GM12878 (cell line): ENCODE measurements around the gene ANAPC2. TPM values are rescaled to one million over a fixed set of nuclear protein-coding genes. Genes with fewer than 3 reads are reported as not detected.

Experiments used
- ATAC-seq: fragments of 200-7000 bp; cut with Tn5 transposase; 3 replicates; pipeline ENCODE4 v1.9.1; 2020; ENCODE audit warnings: mild to moderate bottlenecking, moderate library complexity
- BruUV-seq: library from RNA; stranded (reverse); fragments of 400-500 nt; replicated peaks from 2 replicates; lab custom pipeline; 2021; lab: Mats Ljungman, UMichigan
- CTCF ChIA-PET: fragments of 300-600 bp; sonication (Branson Sonifier 250); formaldehyde crosslinking; extraction: SDS; loops from one replicate; lab custom pipeline; 2021; ENCODE audit warnings: inconsistent platforms; lab: Yijun Ruan, JAX
- POLR2A ChIA-PET: fragments of 350-600 bp; formaldehyde crosslinking; extraction: SDS; loops from one replicate; lab custom pipeline; 2021; ENCODE audit warnings: inconsistent platforms; lab: Charles Lee
- RAD21 ChIA-PET: fragments of 300-600 bp; sonication (Branson Sonifier 250); formaldehyde crosslinking; loops from one replicate; lab custom pipeline; 2023; ENCODE audit warnings: antibody characterized with exemption; ENCODE audit not compliant: unreplicated experiment; lab: Charles Lee
- SMC1A ChIA-PET: fragments of 300-600 bp; sonication (Branson Sonifier 250); formaldehyde crosslinking; loops from one replicate; lab custom pipeline; 2023; ENCODE audit not compliant: unreplicated experiment, uncharacterized antibody; lab: Charles Lee
- DNase-seq: peaks from one replicate; pipeline ENCODE4 v3.0.0-alpha.2; 2011; ENCODE audit warnings: low read depth, low spot score
- FAIRE-seq: peaks from 3 replicates; lab custom pipeline; 2011; peaks lifted over from hg19 to GRCh38; lab: Jason Lieb, UNC
- H2AFZ ChIP-seq: 2 replicates; pipeline ENCODE4 v1.6.0; 2011; ENCODE audit warnings: low read depth, low read length, control low read depth; ENCODE audit not compliant: control insufficient read depth
- H3K27ac ChIP-seq: 2 replicates; pipeline ENCODE4 v1.5.1; 2011; ENCODE audit warnings: control low read depth; ENCODE audit not compliant: control insufficient read depth, insufficient read depth
- H3K27me3 ChIP-seq, 2 experiments: replicated peaks in 1 of 2; 2 replicates each; pipeline versions ENCODE4 v1.6.0 to v1.6.1; 2011; ENCODE audit warnings: low read length in 1 of 2; ENCODE audit not compliant: control insufficient read depth in 2 of 2, insufficient read depth in 2 of 2
- H3K36me3 ChIP-seq, 2 experiments: 2 replicates each; pipeline ENCODE4 v1.5.1; 2011; ENCODE audit warnings: low read length in 1 of 2; ENCODE audit not compliant: control insufficient read depth in 2 of 2, insufficient read depth in 2 of 2
- H3K4me1 ChIP-seq: 2 replicates; pipeline ENCODE4 v1.6.1; 2011; ENCODE audit warnings: mild to moderate bottlenecking, low read length, moderate library complexity, mixed read lengths; ENCODE audit not compliant: control insufficient read depth, insufficient read depth
- H3K4me2 ChIP-seq: 2 replicates; pipeline ENCODE4 v1.6.0; 2011; ENCODE audit warnings: control low read depth; ENCODE audit not compliant: control insufficient read depth, insufficient read depth
- H3K4me3 ChIP-seq: fragments of 200-600 bp; sonication (generic); 2 replicates; pipeline ENCODE4 v1.5.1; 2016
- H3K79me2 ChIP-seq: 2 replicates; pipeline ENCODE4 v1.6.0; 2011; ENCODE audit warnings: low read length; ENCODE audit not compliant: control insufficient read depth, insufficient read depth
- H3K9ac ChIP-seq: 2 replicates; pipeline ENCODE4 v1.8.0; 2011; ENCODE audit warnings: low read length, control low read depth, mixed read lengths; ENCODE audit not compliant: control insufficient read depth, insufficient read depth
- H3K9me3 ChIP-seq: replicated peaks from 3 replicates; pipeline ENCODE4 v1.5.1; 2011; ENCODE audit warnings: mild to moderate bottlenecking, low read length; ENCODE audit not compliant: control insufficient read depth, insufficient read depth
- H4K20me1 ChIP-seq: 2 replicates; pipeline ENCODE4 v1.6.0; 2011; ENCODE audit not compliant: control insufficient read depth, insufficient read depth
- KLF5 ChIP-seq: fragments of 450-650 bp; IDR thresholded peaks from 2 replicates; pipeline ENCODE4 v1.6.1; 2014; ENCODE audit warnings: mild to moderate bottlenecking; ENCODE audit not compliant: partially characterized antibody
- POLR2A ChIP-seq: IDR thresholded peaks from 2 replicates; pipeline ENCODE4 v1.6.1; 2011; ENCODE audit warnings: low read depth, mild to moderate bottlenecking, low read length
- RUNX3 ChIP-seq: IDR thresholded peaks from 2 replicates; pipeline ENCODE4 v1.6.1; 2012; ENCODE audit warnings: low read length, inconsistent platforms
- WGBS: methylation state at CpG from one replicate; pipeline ENCODE4 v1.1.6; 2016; ENCODE audit warnings: low lambda C conversion rate; ENCODE audit not compliant: insufficient replicate concordance, insufficient coverage; ENCODE audit errors: missing lambda C conversion rate; 5-methylcytosine and 5-hydroxymethylcytosine counted together
- in situ Hi-C: fragments of 300-500 bp; cut with MboI; formaldehyde crosslinking; loops from 9 replicates; pipeline ENCODE4 v1.14.3; 2018; ENCODE audit warnings: mixed read lengths
- intact Hi-C: fragments of 100-400 bp; cut with micrococcal nuclease; formaldehyde crosslinking; loops from one replicate; pipeline ENCODE4 v1.14.2; 2022; ENCODE audit not compliant: unreplicated experiment
- polyA plus RNA-seq, 11 experiments: library from polyadenylated mRNA; depleted of rRNA in 4 of 11; unstranded in 6 of 11; stranded (reverse) in 5 of 11; fragments of >200 nt; fragmentation: Nextera tagmentation in 4 of 11; fragmentation: Illumina TruSeq in 1 of 11; extraction: Ambion mirVana in 4 of 11; extraction: Trizol in 1 of 11; gene quantifications; 1 replicate in 1 of 11; 2 replicates in 10 of 11; pipeline versions ENCODE4 v1.2.1 to v1.2.3, GENCODE V29; 2011 to 2016; ENCODE audit warnings: inconsistent platforms in 2 of 11, missing spikeins in 2 of 11, low read depth in 1 of 11
- total RNA-seq, 4 experiments: library from RNA; depleted of rRNA in 3 of 4; stranded (reverse); fragments of >200 nt in 3 of 4; fragmentation: Illumina TruSeq in 1 of 4; extraction: Trizol in 1 of 4; gene quantifications; 2 replicates each; pipeline versions ENCODE4 v1.2.1 to v1.2.3, GENCODE V29; 2013 to 2021

Gene ANAPC2
- total and polyA plus RNA-seq, 10 of the 15 experiments (the other 5 are each of a cell fraction or from before 2014, with no cell fraction given) = 0.03 to 65.2 (median 20.5) TPM

GRCh38 chr9:137191691-137192447 is 3.5 kb upstream of the ANAPC2 start:
- 82% methylated on average over 22 of the region's 22 CpGs for WGBS
- intact Hi-C loops = no loop called here
- H3K4me1 ChIP-seq = peaks cover 16% of the 10 kb centered on the region
- no peak overlapping the region for H3K4me2 ChIP-seq
- peaks cover 0 to 7% of the 10 kb centered on the region in 2 experiments; a peak in 3 of 4 replicates for H3K36me3 ChIP-seq
- H3K27me3 ChIP-seq = no peaks in the 10 kb centered on the region
- H3K9ac ChIP-seq = no peak overlapping the region
- ATAC-seq = no peak
- peaks cover 29% of the 10 kb centered on the region for H3K79me2 ChIP-seq
- POLR2A ChIA-PET = interaction anchor here (0.6 to 2.8 kb wide), 4 partner anchors 32 to 70 kb away, joined by 3 to 10 read pairs (median 4); partner anchors contain the start of gene CYSRT1
- H3K9me3 ChIP-seq = no peaks in the 10 kb centered on the region
- in situ Hi-C loops = no loop called here
- SMC1A ChIA-PET = no interaction called here
- CTCF ChIA-PET = no interaction called here
- H2AFZ ChIP-seq = no peak overlapping the region
- no peak for DNase-seq
- FAIRE-seq = no peak
- RAD21 ChIA-PET = no interaction called here
- no TSS peak for BruUV-seq
- peaks cover 7% of the 10 kb centered on the region; the same call in 1 of the 2 replicates for H4K20me1 ChIP-seq
- H3K4me3 ChIP-seq = no peak overlapping the region
- TF ChIP-seq RUNX3 = no peak
- H3K27ac ChIP-seq = no peak overlapping the region

DNA sequence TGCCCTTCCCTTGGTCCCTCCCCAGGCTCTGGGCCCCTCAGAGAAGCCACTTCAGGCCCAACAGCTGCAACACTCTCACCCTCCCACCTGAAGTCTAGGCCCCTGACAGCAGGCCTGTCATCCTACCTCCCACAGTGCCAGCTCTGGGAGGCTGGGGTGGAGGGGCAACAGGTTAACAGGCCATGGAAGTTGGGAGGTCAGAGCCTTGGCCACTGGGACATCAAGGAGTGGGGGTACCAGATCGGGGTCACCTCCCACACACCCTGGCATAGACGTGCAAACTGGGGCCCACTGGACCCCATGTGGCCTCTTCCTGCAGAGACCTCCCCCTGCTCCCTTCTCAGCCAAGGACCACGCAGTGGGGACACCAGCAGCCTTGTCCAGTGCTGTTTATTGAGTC is 2.9 kb upstream of the ANAPC2 start:
- Histone ChIP-seq H3K4me2 (no peak overlapping the region), H3K27me3 (no peaks in the 10 kb centered on the region), H3K9ac (no peak overlapping the region), H3K4me3 (no peak overlapping the region), H4K20me1 (peaks cover 7% of the 10 kb centered on the region; the same call in 1 of the 2 replicates), H3K27ac (no peak overlapping the region), H3K36me3 (peaks cover 0 to 7% of the 10 kb centered on the region in 2 experiments; a peak in 3 of 4 replicates), H3K79me2 (peaks cover 33% of the 10 kb centered on the region), H2AFZ (no peak overlapping the region), H3K9me3 (no peaks in the 10 kb centered on the region), H3K4me1 (peaks cover 22% of the 10 kb centered on the region)
- ChIA-PET CTCF (interaction anchor here (0.9 kb wide), 1 partner anchor 68 kb away, joined by 5 read pairs; no protein-coding TSS in a partner anchor), RAD21 (no interaction called here), SMC1A (no interaction called here), POLR2A (interaction anchor here (0.6 kb wide), 1 partner anchor 70 kb away, joined by 3 read pairs; no protein-coding TSS in a partner anchor)
- DNase-seq = no peak
- intact Hi-C loops (no loop called here), in situ Hi-C loops (no loop called here)
- FAIRE-seq = no peak
- ATAC-seq = no peak
- WGBS = 67% methylated on average over 3 of the region's 3 CpGs
- no TSS peak for BruUV-seq
- TF ChIP-seq KLF5 (no peak), POLR2A (peak; percentile 38; the same call in 1 of the 2 replicates)
